ENCODE data around the gene COIL. TPM values are rescaled to one million over a fixed set of nuclear protein-coding genes. Genes with fewer than 3 reads are reported as not detected.

The COIL gene
- total RNA-seq, 1 donor from 2014 or later = 14.6 TPM

- no peak for TF ChIP-seq CTCF (IDR thresholded peaks at IDR 0.05; ENCODE audit: unreplicated experiment)
- H3K4me3 Mint-ChIP-seq (ENCODE audit: unreplicated experiment) = no peak overlapping the region
- peaks cover 39% of the 10 kb centered on the region for H3K36me3 Mint-ChIP-seq (ENCODE audit: low read depth, unreplicated experiment)
- peaks cover 7% of the 10 kb centered on the region for H3K9me3 Mint-ChIP-seq (ENCODE audit: unreplicated experiment)
- H3K4me1 Mint-ChIP-seq (ENCODE audit: unreplicated experiment) = peaks cover 5% of the 10 kb centered on the region
- peaks cover 10% of the 10 kb centered on the region for H3K27me3 Mint-ChIP-seq (ENCODE audit: unreplicated experiment)
- H3K27ac Mint-ChIP-seq (ENCODE audit: unreplicated experiment) = no peak overlapping the region
- no peak for DNase-seq (ENCODE audit: low spot score)
These were observed 69.8 kb downstream of the COIL start for GRCh38 chr17:56890906-56891674.

DNA sequence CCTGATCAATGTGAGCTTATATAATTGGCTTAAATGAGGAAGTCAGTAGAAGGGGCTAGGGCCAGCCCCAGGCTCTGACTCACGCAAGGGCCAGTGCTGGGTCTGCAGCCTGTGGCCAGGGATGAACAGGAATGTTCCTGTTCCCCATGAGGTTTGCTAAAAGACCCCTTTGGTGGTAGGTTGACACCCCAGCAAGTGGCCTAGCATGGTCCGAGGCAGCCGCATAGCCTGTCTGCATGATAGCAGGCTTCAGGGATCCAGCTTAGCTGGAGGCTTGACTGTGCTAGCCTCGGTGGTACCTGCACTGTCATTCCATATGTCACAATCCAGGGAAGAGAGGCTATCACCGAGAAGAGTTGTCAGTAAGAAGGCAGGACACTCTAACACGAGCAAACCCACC, 70.5 kb downstream of the COIL start:
- Mint-ChIP-seq H3K27me3 (ENCODE audit: unreplicated experiment) (peaks cover 11% of the 10 kb centered on the region), H3K4me3 (ENCODE audit: unreplicated experiment) (no peak overlapping the region), H3K9me3 (ENCODE audit: unreplicated experiment) (peaks cover 7% of the 10 kb centered on the region), H3K36me3 (ENCODE audit: low read depth, unreplicated experiment) (peaks cover 39% of the 10 kb centered on the region), H3K4me1 (ENCODE audit: unreplicated experiment) (peaks cover 8% of the 10 kb centered on the region), H3K27ac (ENCODE audit: unreplicated experiment) (no peak overlapping the region)
- no peak for TF ChIP-seq CTCF (IDR thresholded peaks at IDR 0.05; ENCODE audit: unreplicated experiment)
- no peak for DNase-seq (ENCODE audit: low spot score)

Other genes starting within 250 kb of the COIL start
- 1.7 TPM for gene C17orf67, start 127.1 kb downstream of the COIL start, total RNA-seq (ENCODE audit: unreplicated experiment)
- gene DGKE, start 126.9 kb downstream of the COIL start, total RNA-seq (ENCODE audit: unreplicated experiment) = 3.3 TPM
- 13.8 TPM for gene TRIM25, start 47.0 kb downstream of the COIL start, total RNA-seq (ENCODE audit: unreplicated experiment)
- 29.8 TPM for gene SCPEP1, start 17.1 kb upstream of the COIL start, total RNA-seq (ENCODE audit: unreplicated experiment)
- 24.6 TPM for gene AKAP1, start 124.2 kb upstream of the COIL start, total RNA-seq (ENCODE audit: unreplicated experiment)

Measured in endothelial cell (in vitro differentiated cells).